ENCODE results near the gene HBP1.

GRCh38 chr7:107233981-107234380 lies 65.2 kb downstream of the HBP1 start:
- TF ChIP-seq CTCF (IDR thresholded peaks at IDR 0.05) (no peak), EP300 (IDR thresholded peaks at IDR 0.05; ENCODE audit: low read depth) (no peak), POLR2AphosphoS5 (IDR thresholded peaks at IDR 0.05) (no peak), POLR2A (IDR thresholded peaks at IDR 0.05) (no peak)
